NCI-H345 treated with DMSO at 0.1 percent for 48 hours (cell line): ENCODE results near the gene C22orf39.

Experiments used
- DNase-seq: peaks from one replicate; lab custom pipeline; 2025; ENCODE audit not compliant: unreplicated experiment; lab: John Stamatoyannopoulos, UW

C22orf39 gene

GRCh38 chr22:19477321-19478044 is 30.0 kb upstream of the C22orf39 start:
- DNase-seq: no peak

- DNase-seq: no peak
Measured at GRCh38 chr22:19476023-19476422, 28.5 kb upstream of the C22orf39 start.

- DNase-seq: no peak
Measured at GRCh38 chr22:19473578-19473977, 26.1 kb upstream of the C22orf39 start.

GRCh38 chr22:19472233-19472632 is 24.7 kb upstream of the C22orf39 start:
- no peak for DNase-seq

- DNase-seq: no peak
Measured at GRCh38 chr22:19471572-19471971, 24.1 kb upstream of the C22orf39 start.

GRCh38 chr22:19470010-19470409 is 22.5 kb upstream of the C22orf39 start:
- DNase-seq: no peak

GRCh38 chr22:19469421-19469820 is 21.9 kb upstream of the C22orf39 start:
- DNase-seq: no peak

- no peak for DNase-seq
Measured at GRCh38 chr22:19467912-19468311, 20.4 kb upstream of the C22orf39 start.

- DNase-seq: no peak
Measured at GRCh38 chr22:19466848-19467752, 19.6 kb upstream of the C22orf39 start.

- DNase-seq: no peak
Measured at GRCh38 chr22:19466126-19466716, 18.7 kb upstream of the C22orf39 start.

- no peak for DNase-seq
Measured at GRCh38 chr22:19464975-19465374, 17.5 kb upstream of the C22orf39 start.

GRCh38 chr22:19464546-19464945 is 17.0 kb upstream of the C22orf39 start:
- no peak for DNase-seq

- no peak for DNase-seq
Measured at GRCh38 chr22:19463491-19464469, 16.3 kb upstream of the C22orf39 start.

- DNase-seq: no peak
Measured at GRCh38 chr22:19463008-19463407, 15.5 kb upstream of the C22orf39 start.

- no peak for DNase-seq
Measured at GRCh38 chr22:19461506-19461905, 14.0 kb upstream of the C22orf39 start.

GRCh38 chr22:19460036-19460435 is 12.5 kb upstream of the C22orf39 start:
- no peak for DNase-seq

GRCh38 chr22:19457828-19458428 is 10.4 kb upstream of the C22orf39 start:
- no peak for DNase-seq

- no peak for DNase-seq
Measured at GRCh38 chr22:19456541-19456940, 9.0 kb upstream of the C22orf39 start.

GRCh38 chr22:19455585-19456370 is 8.3 kb upstream of the C22orf39 start:
- no peak for DNase-seq
